B cell (primary cell): Measurements from ENCODE around the gene LRP6. TPM values are rescaled to one million over a fixed set of nuclear protein-coding genes. Genes with fewer than 3 reads are reported as not detected.

ENCODE experiments used
- ATAC-seq: fragments of 200-7000 bp; cut with Tn5 transposase; one replicate; pipeline ENCODE4 v1.10.0; 2021; ENCODE audit warnings: low read depth, mild to moderate bottlenecking, moderate number of reproducible peaks, moderate library complexity
- CTCF ChIA-PET: fragments of 350-600 bp; sonication (Branson Sonifier 250); formaldehyde crosslinking; loops from one replicate; lab custom pipeline; 2021; ENCODE audit warnings: antibody characterized with exemption, inconsistent platforms; lab: Charles Lee
- POLR2A ChIA-PET: fragments of 350-600 bp; sonication (Branson Sonifier 250); formaldehyde crosslinking; loops from one replicate; lab custom pipeline; 2021; ENCODE audit warnings: antibody characterized with exemption; lab: Charles Lee
- DNase-seq: peaks from one replicate; pipeline ENCODE4 v3.0.0; 2013
- H2AFZ ChIP-seq: 2 replicates; pipeline ENCODE4 v1.6.1; 2012; ENCODE audit warnings: mild to moderate bottlenecking, low read depth, low read length; ENCODE audit not compliant: insufficient read depth, poor library complexity, severe bottlenecking
- H3K27ac ChIP-seq, 2 donors: 1 replicate in 1 of 2; 2 replicates in 1 of 2; pipeline ENCODE4 v1.5.1; 2012 to 2013; ENCODE audit warnings: low read length in 2 of 2, mild to moderate bottlenecking in 2 of 2, moderate library complexity in 1 of 2
- H3K27me3 ChIP-seq, 4 experiments: fragments of 200-600 bp in 1 of 4; sonication (generic) in 1 of 4; replicated peaks in 1 of 4; 1 replicate in 2 of 4; 2 replicates in 2 of 4; pipeline versions ENCODE4 v1.6.1 to v1.7.0; 2013 to 2016; ENCODE audit warnings: low read length in 3 of 4, mild to moderate bottlenecking in 2 of 4, mixed read lengths in 1 of 4, moderate library complexity in 1 of 4; ENCODE audit not compliant: insufficient read depth in 4 of 4, control insufficient read depth in 3 of 4; ENCODE audit errors: control extremely low read depth in 1 of 4
- H3K36me3 ChIP-seq, 2 experiments: replicated peaks in 1 of 2; 1 replicate in 1 of 2; 2 replicates in 1 of 2; pipeline versions ENCODE4 v1.6.1 to v1.7.1; 2013; ENCODE audit warnings: low read length in 1 of 2; ENCODE audit not compliant: insufficient read depth in 2 of 2, control insufficient read depth in 1 of 2; ENCODE audit errors: control extremely low read depth in 1 of 2, extremely low read depth in 1 of 2
- H3K4me1 ChIP-seq, 2 donors: fragments of 200-600 bp in 1 of 2; sonication (generic) in 1 of 2; 1 replicate in 1 of 2; 2 replicates in 1 of 2; pipeline versions ENCODE4 v1.5.1 to v1.6.1; 2013 to 2017; ENCODE audit warnings: low read length in 2 of 2; ENCODE audit not compliant: control insufficient read depth in 2 of 2, insufficient read depth in 2 of 2
- H3K4me2 ChIP-seq: replicated peaks from 2 replicates; pipeline ENCODE3; 2012; ENCODE audit warnings: mild to moderate bottlenecking, low read depth, low read length; ENCODE audit not compliant: poor library complexity, severe bottlenecking
- H3K4me3 ChIP-seq, 5 experiments: fragments of 200-600 bp in 1 of 5; sonication (generic) in 1 of 5; 1 replicate in 3 of 5; 2 replicates in 2 of 5; pipeline versions ENCODE4 v1.5.1 to v1.7.0; 2011 to 2016; ENCODE audit warnings: low read length in 4 of 5, mild to moderate bottlenecking in 4 of 5, low read depth in 2 of 5, control low read depth in 1 of 5, moderate library complexity in 1 of 5; ENCODE audit not compliant: insufficient read depth in 1 of 5; ENCODE audit errors: control extremely low read depth in 1 of 5, extremely low read depth in 1 of 5
- H3K79me2 ChIP-seq: fragments of 200-600 bp; sonication (generic); one replicate; pipeline ENCODE4 v1.6.0; 2016; ENCODE audit warnings: low read length; ENCODE audit not compliant: control insufficient read depth, insufficient read depth
- H3K9ac ChIP-seq: fragments of 200-600 bp; sonication (generic); 2 replicates; pipeline ENCODE4 v1.6.1; 2017; ENCODE audit warnings: mild to moderate bottlenecking, low read length, moderate library complexity
- H3K9me3 ChIP-seq, 3 donors: one replicate each; pipeline versions ENCODE4 v1.6.1 to v1.7.1; 2013; ENCODE audit warnings: low read length in 2 of 3; ENCODE audit not compliant: control insufficient read depth in 2 of 3, insufficient read depth in 1 of 3; ENCODE audit errors: control extremely low read depth in 1 of 3
- H4K20me1 ChIP-seq: 2 replicates; pipeline ENCODE4 v1.6.0; 2012; ENCODE audit warnings: mild to moderate bottlenecking, low read length; ENCODE audit not compliant: insufficient read depth, control insufficient read depth, poor library complexity, severe bottlenecking
- H3K27ac Mint-ChIP-seq: one replicate; pipeline ENCODE4 v1.8.0; 2021; ENCODE audit warnings: mixed read lengths
- H3K27me3 Mint-ChIP-seq: one replicate; pipeline ENCODE4 v1.8.0; 2021; ENCODE audit warnings: mixed read lengths
- H3K4me1 Mint-ChIP-seq: one replicate; pipeline ENCODE4 v1.8.0; 2021; ENCODE audit warnings: mixed read lengths
- H3K4me3 Mint-ChIP-seq: one replicate; pipeline ENCODE4 v1.8.0; 2021; ENCODE audit warnings: mixed read lengths
- H3K9me3 Mint-ChIP-seq: one replicate; pipeline ENCODE4 v1.8.0; 2022; ENCODE audit warnings: mixed read lengths; ENCODE audit not compliant: insufficient read depth
- EZH2 ChIP-seq: IDR thresholded peaks from 2 replicates; pipeline ENCODE4 v1.6.1; 2012; ENCODE audit warnings: borderline replicate concordance, low read depth, mild to moderate bottlenecking, moderate library complexity, low read length; ENCODE audit not compliant: insufficient read depth, poor library complexity, severe bottlenecking
- WGBS: methylation state at CpG from one replicate; pipeline ENCODE4 v1.1.5; 2013; ENCODE audit warnings: missing lambda C conversion rate; ENCODE audit not compliant: insufficient coverage; 5-methylcytosine and 5-hydroxymethylcytosine counted together
- intact Hi-C: fragments of 100-400 bp; cut with micrococcal nuclease; formaldehyde crosslinking; loops from one replicate; pipeline ENCODE4 v1.10.0; 2022
- polyA plus RNA-seq: library from polyadenylated mRNA; depleted of rRNA; stranded (reverse); fragments of >200 nt; gene quantifications from 2 replicates; pipeline ENCODE4 v1.2.3, GENCODE V29; 2012
- total RNA-seq, 2 donors: library from RNA; stranded (reverse); fragments of 120-200 nt in 1 of 2; gene quantifications; 1 replicate in 1 of 2; 2 replicates in 1 of 2; pipeline versions ENCODE4 v1.2.3 to v1.2.4, GENCODE V29; 2013 to 2022
- TF ChIP-seq, protein P1 (sequence below): fragments of 200-600 bp; IDR thresholded peaks from one replicate; pipeline ENCODE4 v1.8.0; 2022; ENCODE audit warnings: antibody characterized with exemption, mild to moderate bottlenecking

LRP6 gene
- total and polyA plus RNA-seq, 2 donors (not counting 1 experiment from before 2014, with no cell fraction given), result 0.34 to 2.8 TPM

DNA sequence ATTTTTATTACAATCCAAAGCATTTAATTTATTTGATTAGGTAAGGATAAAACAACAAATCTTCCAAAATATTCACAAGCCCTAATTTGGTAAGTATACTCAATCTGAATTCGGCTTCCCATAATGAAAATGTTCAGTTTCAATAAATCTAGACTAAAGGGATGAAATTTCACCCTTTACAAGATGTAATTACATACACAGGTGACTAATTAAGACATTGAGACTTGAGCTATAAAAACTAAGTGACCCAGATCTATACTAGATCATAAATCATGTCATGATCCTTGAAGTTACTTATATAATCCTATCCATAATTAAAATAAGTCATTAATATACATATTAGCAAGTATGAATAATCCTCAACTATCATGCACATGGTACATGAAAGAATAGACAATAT is 36.6 kb downstream of the LRP6 start:
- Histone ChIP-seq H3K4me1 (no peaks in the 10 kb centered on the region), H2AFZ (no peak overlapping the region), H3K27me3 (no peaks in the 10 kb centered on the region), H3K9ac (no peak overlapping the region), H3K36me3 (no peaks in the 10 kb centered on the region), H4K20me1 (no peaks in the 10 kb centered on the region), H3K79me2 (no peaks in the 10 kb centered on the region), H3K27ac (no peak overlapping the region), H3K9me3 (peaks cover under 1 to 4% (median 1%) of the 10 kb centered on the region in 3 donors), H3K4me2 (no peak overlapping the region), H3K4me3 (no peak overlapping the region)
- TF ChIP-seq EZH2, result no peak
- TF ChIP-seq, protein P1, sequence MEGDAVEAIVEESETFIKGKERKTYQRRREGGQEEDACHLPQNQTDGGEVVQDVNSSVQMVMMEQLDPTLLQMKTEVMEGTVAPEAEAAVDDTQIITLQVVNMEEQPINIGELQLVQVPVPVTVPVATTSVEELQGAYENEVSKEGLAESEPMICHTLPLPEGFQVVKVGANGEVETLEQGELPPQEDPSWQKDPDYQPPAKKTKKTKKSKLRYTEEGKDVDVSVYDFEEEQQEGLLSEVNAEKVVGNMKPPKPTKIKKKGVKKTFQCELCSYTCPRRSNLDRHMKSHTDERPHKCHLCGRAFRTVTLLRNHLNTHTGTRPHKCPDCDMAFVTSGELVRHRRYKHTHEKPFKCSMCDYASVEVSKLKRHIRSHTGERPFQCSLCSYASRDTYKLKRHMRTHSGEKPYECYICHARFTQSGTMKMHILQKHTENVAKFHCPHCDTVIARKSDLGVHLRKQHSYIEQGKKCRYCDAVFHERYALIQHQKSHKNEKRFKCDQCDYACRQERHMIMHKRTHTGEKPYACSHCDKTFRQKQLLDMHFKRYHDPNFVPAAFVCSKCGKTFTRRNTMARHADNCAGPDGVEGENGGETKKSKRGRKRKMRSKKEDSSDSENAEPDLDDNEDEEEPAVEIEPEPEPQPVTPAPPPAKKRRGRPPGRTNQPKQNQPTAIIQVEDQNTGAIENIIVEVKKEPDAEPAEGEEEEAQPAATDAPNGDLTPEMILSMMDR, result no peak
- peaks cover 5% of the 10 kb centered on the region for H3K9me3 Mint-ChIP-seq
- POLR2A ChIA-PET, result no interaction called here
- no peak overlapping the region for H3K4me3 Mint-ChIP-seq
- intact Hi-C loops, result no loop called here
- CTCF ChIA-PET, result interaction anchor here (0.8 kb wide), 1 partner anchor 13 kb away, joined by 3 read pairs; no protein-coding TSS in a partner anchor
- no peaks in the 10 kb centered on the region for H3K4me1 Mint-ChIP-seq
- H3K27me3 Mint-ChIP-seq, result peaks cover 6% of the 10 kb centered on the region
- WGBS, result no CpG with 5 or more reads among the region's 1 CpG
- ATAC-seq (no peak), DNase-seq (no peak)
- no peak overlapping the region for H3K27ac Mint-ChIP-seq

DNA sequence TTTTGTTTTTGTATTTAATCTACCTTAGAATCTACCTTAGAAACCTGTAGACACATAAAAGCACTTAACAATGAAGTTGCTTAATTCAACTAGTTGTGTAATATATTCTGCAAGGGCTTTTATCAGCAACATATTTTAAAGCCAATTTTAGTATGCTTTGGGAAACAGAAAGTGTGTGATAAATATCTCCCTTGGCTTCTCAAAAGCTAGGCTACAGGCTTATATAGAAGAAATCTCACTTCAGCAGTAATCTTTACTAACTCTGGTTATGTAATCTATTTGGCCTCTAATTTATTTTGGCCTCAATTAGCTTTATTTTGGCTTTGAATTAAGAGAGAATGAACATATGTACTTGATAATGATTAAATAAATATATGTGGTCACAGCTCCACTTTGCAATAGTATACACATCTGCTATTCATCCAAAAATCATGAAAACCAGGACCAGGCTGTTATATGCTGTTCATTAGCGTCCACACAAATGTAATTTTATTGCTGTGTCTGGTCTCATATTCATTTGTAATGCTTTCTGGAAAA is 37.2 kb downstream of the LRP6 start:
- no peak overlapping the region for H3K27ac Mint-ChIP-seq
- WGBS, result no CpG with 5 or more reads among the region's 1 CpG
- POLR2A ChIA-PET, result no interaction called here

More for the DNA sequence above, 37.2 kb downstream of the LRP6 start:
- DNase-seq (no peak), ATAC-seq (no peak)
- no peak overlapping the region for H3K27ac ChIP-seq
- no peaks in the 10 kb centered on the region for H3K4me1 Mint-ChIP-seq
- H3K4me3 Mint-ChIP-seq, result no peak overlapping the region
- TF ChIP-seq, protein P1, result no peak
- TF ChIP-seq EZH2, result no peak
- H3K9me3 Mint-ChIP-seq, result peaks cover 5% of the 10 kb centered on the region
- H4K20me1 ChIP-seq, result no peaks in the 10 kb centered on the region
- CTCF ChIA-PET, result interaction anchor here (0.8 kb wide), 1 partner anchor 13 kb away, joined by 3 read pairs; no protein-coding TSS in a partner anchor
- H3K4me2 ChIP-seq, result no peak overlapping the region
- intact Hi-C loops, result no loop called here
- peaks cover 9% of the 10 kb centered on the region for H3K27me3 Mint-ChIP-seq
- H3K4me1 ChIP-seq, result no peaks in the 10 kb centered on the region
- H3K36me3 ChIP-seq, result no peaks in the 10 kb centered on the region
- no peak overlapping the region for H2AFZ ChIP-seq
- no peaks in the 10 kb centered on the region for H3K27me3 ChIP-seq
- H3K79me2 ChIP-seq, result no peaks in the 10 kb centered on the region
- peaks cover 0 to 4% (median 1%) of the 10 kb centered on the region in 3 donors for H3K9me3 ChIP-seq
- no peak overlapping the region for H3K9ac ChIP-seq
- no peak overlapping the region for H3K4me3 ChIP-seq
